ENCODE measurements around the gene DGKD. TPM values are rescaled to one million over a fixed set of nuclear protein-coding genes. Genes with fewer than 3 reads are reported as not detected.

DGKD gene
- total RNA-seq, 1 donor from 2014 or later, result 49.5 TPM

DNA sequence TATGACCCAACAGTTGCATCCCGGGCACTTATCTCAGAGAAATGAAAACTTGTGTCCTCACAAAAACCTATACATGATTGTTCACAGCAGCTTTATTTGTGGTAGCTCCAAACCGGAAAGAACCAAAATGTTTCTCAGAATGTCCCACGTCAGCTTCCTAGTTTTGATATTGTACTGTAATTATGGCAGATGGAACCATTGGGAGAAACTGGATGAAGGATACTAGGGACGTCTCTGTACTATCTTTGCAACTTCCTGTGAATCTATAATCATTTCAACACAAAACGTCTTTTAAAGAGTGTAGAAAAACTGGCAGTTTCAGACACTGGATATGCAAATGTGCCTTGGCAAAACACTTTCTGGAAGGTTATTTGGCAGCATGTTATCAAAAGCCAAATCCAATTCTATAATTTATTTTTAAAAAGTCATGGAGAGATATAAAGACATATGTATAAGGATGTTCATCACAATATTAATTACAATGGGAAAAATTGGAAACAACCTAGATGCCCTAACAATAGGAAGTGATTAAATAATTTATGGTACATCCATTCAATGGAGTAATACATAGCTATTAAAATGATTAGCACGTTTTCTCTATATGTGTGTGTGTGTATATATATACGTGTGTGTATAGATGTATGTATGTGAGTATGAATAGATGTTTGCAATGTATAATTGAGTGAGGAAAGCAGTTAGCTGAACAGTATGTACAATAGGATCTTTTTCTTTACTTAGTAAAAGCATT is 36.9 kb upstream of the DGKD start:
- H3K4me1 Mint-ChIP-seq (ENCODE audit: low read depth), result no peaks in the 10 kb centered on the region
- no peak overlapping the region for H3K27ac Mint-ChIP-seq
- H3K4me3 Mint-ChIP-seq (ENCODE audit: low read depth), result no peak overlapping the region
- H3K9me3 Mint-ChIP-seq (ENCODE audit: low read depth), result no peaks in the 10 kb centered on the region
- H3K36me3 Mint-ChIP-seq (ENCODE audit: insufficient read depth), result no peaks in the 10 kb centered on the region
- H3K27me3 Mint-ChIP-seq, result peaks cover 6% of the 10 kb centered on the region
- TF ChIP-seq CTCF (IDR thresholded peaks at IDR 0.05; ENCODE audit: unreplicated experiment), result no peak
- DNase-seq (ENCODE audit: low spot score, unreplicated experiment), result no peak

DNA sequence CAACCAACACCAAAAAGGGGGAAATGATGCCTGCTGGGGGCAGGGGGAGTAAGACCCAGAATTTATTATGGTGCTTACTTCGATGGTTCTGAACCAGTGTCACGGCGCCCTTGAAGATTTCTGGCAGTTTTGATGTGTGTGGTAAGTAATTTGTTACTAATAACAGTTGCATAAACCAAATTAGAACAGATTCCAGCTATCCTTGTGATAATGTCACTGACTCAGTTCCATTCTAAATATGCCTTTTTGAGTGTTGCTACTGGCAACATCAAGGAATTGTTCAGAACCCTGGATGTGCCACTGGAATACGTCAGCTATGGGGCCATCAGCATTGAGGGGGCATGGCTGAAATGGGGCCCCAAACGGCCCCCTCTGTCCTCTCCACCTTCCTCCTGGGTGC is 35.0 kb upstream of the DGKD start:
- no peak for TF ChIP-seq CTCF (IDR thresholded peaks at IDR 0.05; ENCODE audit: unreplicated experiment)
- H3K36me3 Mint-ChIP-seq (ENCODE audit: insufficient read depth), result no peaks in the 10 kb centered on the region
- H3K4me3 Mint-ChIP-seq (ENCODE audit: low read depth), result no peak overlapping the region
- no peak for DNase-seq (ENCODE audit: low spot score, unreplicated experiment)
- peaks cover 6% of the 10 kb centered on the region for H3K27me3 Mint-ChIP-seq
- H3K27ac Mint-ChIP-seq, result no peak overlapping the region
- H3K9me3 Mint-ChIP-seq (ENCODE audit: low read depth), result no peaks in the 10 kb centered on the region
- no peaks in the 10 kb centered on the region for H3K4me1 Mint-ChIP-seq (ENCODE audit: low read depth)

DNA sequence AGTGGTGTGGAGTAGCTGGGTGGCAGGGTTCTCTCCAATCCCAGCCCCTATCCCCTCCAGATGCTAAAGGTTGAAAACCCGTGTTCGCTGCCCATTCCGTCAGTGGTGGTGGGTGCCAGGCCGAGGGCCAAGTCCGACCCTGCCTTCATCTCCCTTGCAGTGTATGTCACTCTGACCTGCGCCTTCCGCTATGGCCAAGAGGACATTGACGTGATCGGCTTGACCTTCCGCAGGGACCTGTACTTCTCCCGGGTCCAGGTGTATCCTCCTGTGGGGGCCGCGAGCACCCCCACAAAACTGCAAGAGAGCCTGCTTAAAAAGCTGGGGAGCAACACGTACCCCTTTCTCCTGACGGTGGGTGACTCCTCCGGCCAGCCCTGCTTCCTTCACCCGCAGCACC is 33.8 kb upstream of the DGKD start:
- no peaks in the 10 kb centered on the region for H3K36me3 Mint-ChIP-seq (ENCODE audit: insufficient read depth)
- no peaks in the 10 kb centered on the region for H3K4me1 Mint-ChIP-seq (ENCODE audit: low read depth)
- no peak for DNase-seq (ENCODE audit: low spot score, unreplicated experiment)
- no peak overlapping the region for H3K27ac Mint-ChIP-seq
- H3K27me3 Mint-ChIP-seq, result peaks cover 6% of the 10 kb centered on the region
- no peaks in the 10 kb centered on the region for H3K9me3 Mint-ChIP-seq (ENCODE audit: low read depth)
- no peak for TF ChIP-seq CTCF (IDR thresholded peaks at IDR 0.05; ENCODE audit: unreplicated experiment)
- H3K4me3 Mint-ChIP-seq (ENCODE audit: low read depth), result no peak overlapping the region

DNA sequence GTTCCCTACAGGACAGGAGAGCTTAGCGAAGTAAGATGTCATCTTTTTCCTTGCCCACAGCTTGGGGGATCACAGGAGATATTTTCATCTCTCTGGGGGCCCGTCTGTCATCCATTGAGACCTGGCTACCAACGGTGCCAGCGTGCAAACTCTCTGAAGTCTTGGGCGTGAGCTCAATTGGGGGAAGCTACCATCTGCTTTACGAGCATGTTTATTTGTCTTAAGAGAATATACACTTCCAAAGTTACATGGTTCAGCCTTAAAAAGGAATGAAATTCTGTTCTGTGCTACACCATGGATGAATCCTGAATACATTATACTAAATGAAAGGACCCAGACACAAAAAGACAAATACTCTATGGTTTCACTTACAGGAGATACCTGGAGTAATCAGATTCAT is 33.1 kb upstream of the DGKD start:
- TF ChIP-seq CTCF (IDR thresholded peaks at IDR 0.05; ENCODE audit: unreplicated experiment), result no peak
- DNase-seq (ENCODE audit: low spot score, unreplicated experiment), result no peak
- Mint-ChIP-seq H3K27me3 (peaks cover 6% of the 10 kb centered on the region), H3K36me3 (ENCODE audit: insufficient read depth) (no peaks in the 10 kb centered on the region), H3K4me1 (ENCODE audit: low read depth) (no peaks in the 10 kb centered on the region), H3K4me3 (ENCODE audit: low read depth) (no peak overlapping the region), H3K27ac (no peak overlapping the region), H3K9me3 (ENCODE audit: low read depth) (no peaks in the 10 kb centered on the region)

GRCh38 chr2:233323851-233324250 is 30.4 kb upstream of the DGKD start:
- no peak for DNase-seq (ENCODE audit: low spot score, unreplicated experiment)
- Mint-ChIP-seq H3K27ac (no peak overlapping the region), H3K9me3 (ENCODE audit: low read depth) (no peaks in the 10 kb centered on the region), H3K27me3 (peaks cover 2% of the 10 kb centered on the region), H3K4me1 (ENCODE audit: low read depth) (no peaks in the 10 kb centered on the region), H3K36me3 (ENCODE audit: insufficient read depth) (no peaks in the 10 kb centered on the region), H3K4me3 (ENCODE audit: low read depth) (no peak overlapping the region)
- no peak for TF ChIP-seq CTCF (IDR thresholded peaks at IDR 0.05; ENCODE audit: unreplicated experiment)

Measured in progenitor cell of endocrine pancreas (in vitro differentiated cells).